HepG2 (cell line): ENCODE data around the gene CYB5R3. TPM values are rescaled to one million over a fixed set of nuclear protein-coding genes. Genes with fewer than 3 reads are reported as not detected.

Source experiments
- ATF6 ChIP-seq: sonication (generic); formaldehyde crosslinking; conservative IDR thresholded peaks from 2 replicates; pipeline ENCODE4 v1.4.0; 2020; ENCODE audit warnings: missing genetic modification reagents
- CCDC6 ChIP-seq: sonication (generic); formaldehyde crosslinking; IDR thresholded peaks from 2 replicates; pipeline ENCODE4 v1.8.1; 2022; ENCODE audit warnings: mild to moderate bottlenecking, missing genetic modification reagents, moderate library complexity
- ELK4 ChIP-seq: sonication (generic); formaldehyde crosslinking; IDR thresholded peaks from 2 replicates; pipeline ENCODE4 v1.9.0; 2021; ENCODE audit warnings: missing genetic modification reagents, borderline replicate concordance
- MNT ChIP-seq: fragments of 450-650 bp; IDR thresholded peaks from 2 replicates; pipeline ENCODE4 v1.6.1; 2016
- MYPOP ChIP-seq: sonication (generic); formaldehyde crosslinking; IDR thresholded peaks from 2 replicates; pipeline ENCODE4 v1.8.1; 2023; ENCODE audit warnings: mild to moderate bottlenecking, moderate library complexity, missing genetic modification reagents
- SALL2 ChIP-seq: sonication (generic); formaldehyde crosslinking; IDR thresholded peaks from 2 replicates; pipeline ENCODE4 v1.8.1; 2023; ENCODE audit warnings: mild to moderate bottlenecking, missing genetic modification reagents, inconsistent platforms
- SP4 ChIP-seq: sonication (generic); formaldehyde crosslinking; IDR thresholded peaks from 2 replicates; pipeline ENCODE4 v1.8.1; 2023; ENCODE audit warnings: mild to moderate bottlenecking, missing genetic modification reagents
- ZBTB40 ChIP-seq, 2 experiments: fragments of 450-650 bp in 1 of 2; sonication (generic) in 1 of 2; formaldehyde crosslinking in 1 of 2; IDR thresholded peaks; 2 replicates each; pipeline versions ENCODE4 v1.6.1 to v1.8.0; 2016 to 2022; ENCODE audit warnings: antibody characterized with exemption in 1 of 2, mild to moderate bottlenecking in 1 of 2, missing genetic modification reagents in 1 of 2
- ZFP82 ChIP-seq: sonication (generic); formaldehyde crosslinking; IDR thresholded peaks from 2 replicates; pipeline ENCODE4 v1.5.1; 2020; ENCODE audit warnings: mild to moderate bottlenecking, missing genetic modification reagents, borderline replicate concordance
- ZNF382 ChIP-seq: sonication (generic); formaldehyde crosslinking; IDR thresholded peaks from 2 replicates; pipeline ENCODE4 v1.5.0; 2020; ENCODE audit warnings: missing genetic modification reagents, mild to moderate bottlenecking, borderline replicate concordance
- ZNF788 ChIP-seq: sonication (generic); formaldehyde crosslinking; IDR thresholded peaks from 2 replicates; pipeline ENCODE4 v1.5.0; 2020; ENCODE audit warnings: mild to moderate bottlenecking, missing genetic modification reagents, borderline replicate concordance
- polyA plus RNA-seq, 8 experiments: library from polyadenylated mRNA; depleted of rRNA in 3 of 8; stranded (reverse) in 7 of 8; unstranded in 1 of 8; fragments of >200 nt; fragmentation: Illumina TruSeq in 4 of 8; extraction: Trizol in 4 of 8; gene quantifications; 2 replicates each; pipeline versions ENCODE4 v1.2.1 to v1.2.3, GENCODE V29; 2011 to 2016; ENCODE audit warnings: low read depth in 4 of 8, missing spikeins in 1 of 8, mixed read lengths in 1 of 8; ENCODE audit not compliant: insufficient read depth in 1 of 8
- total RNA-seq, 5 experiments: library from RNA; depleted of rRNA; stranded (reverse); fragments of >200 nt; fragmentation: Illumina TruSeq; extraction: Trizol; gene quantifications; 2 replicates each; pipeline ENCODE4 v1.2.3, GENCODE V29; 2016; ENCODE audit warnings: low read depth in 1 of 5

The CYB5R3 gene
- total and polyA plus RNA-seq, 2 of the 13 experiments (the other 11 are each of a cell fraction or from before 2014, with no cell fraction given) = 32.4 to 305 TPM

GRCh38 chr22:42614312-42615091 lies 34.7 kb downstream of the CYB5R3 start, which contains the start of gene POLDIP3 (continued):
- peak; percentile 81 for TF ChIP-seq ZBTB40 (IDR thresholded peaks at IDR 0.05)
- no peak for TF ChIP-seq ZBTB40 (CRISPR knock-in tag; IDR thresholded peaks at IDR 0.05)
- 0 out of 2 replicates have a peak, but pooled peaks have one; percentile 54 for TF ChIP-seq ZFP82 (CRISPR knock-in tag)
- peak; percentile 69; the same call in 1 of the 2 replicates for TF ChIP-seq ELK4 (CRISPR knock-in tag)
- TF ChIP-seq SALL2 (CRISPR knock-in tag) = peak; percentile 4; the same call in 1 of the 2 replicates
- TF ChIP-seq CCDC6 = no peak
- 0 out of 2 replicates have a peak, but pooled peaks have one; percentile 15 for TF ChIP-seq MYPOP (CRISPR knock-in tag)
- TF ChIP-seq ZNF788 (CRISPR knock-in tag) = peak; percentile 54; the same call in 1 of the 2 replicates
- TF ChIP-seq ZNF382 (CRISPR knock-in tag) = no peak
- TF ChIP-seq ATF6 (CRISPR knock-in tag) = no peak
- TF ChIP-seq SP4 (CRISPR knock-in tag) = 0 out of 2 replicates have a peak, but pooled peaks have one; percentile 6
- no peak for TF ChIP-seq MNT
